Epithelial cell of esophagus (primary cell): ENCODE results near the gene NQO2.
"Not testable (repeated sequence)": the region's sequence is repeated elsewhere in the genome, so short reads cannot be mapped to it uniquely, and the experiment has no call there.

Experiments
- DNase-seq: peaks from one replicate; pipeline ENCODE4 v3.0.0; 2010; ENCODE audit warnings: low read depth
- H3K4me3 ChIP-seq: 2 replicates; pipeline ENCODE4 v1.5.1; 2011; ENCODE audit warnings: mild to moderate bottlenecking, low read length, control low read depth
- CTCF ChIP-seq: IDR thresholded peaks from 2 replicates; pipeline ENCODE4 v1.5.1; 2011; ENCODE audit warnings: low read depth, mild to moderate bottlenecking, low read length, control low read depth, inconsistent platforms; ENCODE audit not compliant: insufficient read depth; ENCODE audit errors: missing control alignments

Gene NQO2

GRCh38 chr6:3014675-3015066 is 15.0 kb downstream of the NQO2 start:
- H3K4me3 ChIP-seq, result no peak overlapping the region
- no peak for DNase-seq
- no peak for TF ChIP-seq CTCF

- DNase-seq, result no peak
- no peak overlapping the region for H3K4me3 ChIP-seq
- no peak for TF ChIP-seq CTCF
Observed at GRCh38 chr6:3015144-3015543, 15.4 kb downstream of the NQO2 start.

- DNase-seq, result no peak
- no peak overlapping the region for H3K4me3 ChIP-seq
- TF ChIP-seq CTCF, result no peak
Observed at GRCh38 chr6:3016473-3017280, 17.0 kb downstream of the NQO2 start.

- no peak for TF ChIP-seq CTCF
- DNase-seq, result no peak
- H3K4me3 ChIP-seq, result no peak overlapping the region
Observed at GRCh38 chr6:3017304-3017703, 17.6 kb downstream of the NQO2 start.

- H3K4me3 ChIP-seq, result no peak overlapping the region
- no peak for TF ChIP-seq CTCF
- DNase-seq, result no peak
Observed at GRCh38 chr6:3019065-3019464, 19.4 kb downstream of the NQO2 start.

GRCh38 chr6:3019749-3020320 is 20.1 kb downstream of the NQO2 start:
- no peak for TF ChIP-seq CTCF
- no peak for DNase-seq
- H3K4me3 ChIP-seq, result no peak overlapping the region

- not testable (repeated sequence) for DNase-seq, H3K4me3 ChIP-seq
Observed at GRCh38 chr6:3020976-3021598, 21.4 kb downstream of the NQO2 start.
